RWPE1 (cell line): ENCODE results near the gene EXOC5.

Source experiments
- CTCF ChIA-PET: fragments of 350-600 bp; sonication (Branson Sonifier 250); formaldehyde crosslinking; extraction: SDS; loops from one replicate; lab custom pipeline; 2021; lab: Yijun Ruan, JAX
- POLR2A ChIA-PET: fragments of 400-600 bp; formaldehyde crosslinking; extraction: SDS; loops from one replicate; lab custom pipeline; 2020; ENCODE audit warnings: antibody characterized with exemption; ENCODE audit not compliant: low non-redundant PET; lab: Yijun Ruan, JAX
- DNase-seq: peaks from one replicate; pipeline ENCODE4 v3.0.0; 2012; ENCODE audit warnings: low spot score
- H3K27ac ChIP-seq: fragments of 450-650 bp; 2 replicates; pipeline ENCODE4 v1.5.1; 2017
- TF ChIP-seq, protein P1 (sequence below): fragments of 450-650 bp; conservative IDR thresholded peaks from 2 replicates; pipeline ENCODE4 v1.5.1; 2017; ENCODE audit warnings: low read depth, mild to moderate bottlenecking

Gene EXOC5

DNA sequence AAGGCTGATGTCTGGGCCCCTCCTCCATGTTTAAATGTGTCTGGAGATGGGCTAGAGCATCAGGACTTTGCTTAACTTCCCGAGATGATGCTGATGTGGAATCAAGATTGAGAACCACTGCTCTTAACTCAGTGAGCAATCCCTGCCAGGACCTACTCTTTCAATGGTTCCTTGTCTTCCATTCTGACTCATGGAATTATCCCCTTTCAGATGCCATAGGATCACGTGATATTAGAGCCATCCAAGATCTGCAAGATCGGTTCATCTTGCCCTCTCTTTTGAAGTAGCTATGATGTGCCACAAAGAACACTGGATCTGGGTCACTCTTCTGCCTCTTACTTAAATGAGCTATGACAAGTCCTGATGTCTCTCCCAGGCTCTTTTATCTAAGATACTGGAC is 96.8 kb downstream of the EXOC5 start:
- no peak overlapping the region for H3K27ac ChIP-seq
- DNase-seq: no peak
- POLR2A ChIA-PET: no interaction called here
- CTCF ChIA-PET: interaction anchor here (0.5 to 0.6 kb wide), 2 partner anchors 419 to 638 kb away, joined by 3 read pairs; no protein-coding TSS in a partner anchor
- TF ChIP-seq, protein P1, sequence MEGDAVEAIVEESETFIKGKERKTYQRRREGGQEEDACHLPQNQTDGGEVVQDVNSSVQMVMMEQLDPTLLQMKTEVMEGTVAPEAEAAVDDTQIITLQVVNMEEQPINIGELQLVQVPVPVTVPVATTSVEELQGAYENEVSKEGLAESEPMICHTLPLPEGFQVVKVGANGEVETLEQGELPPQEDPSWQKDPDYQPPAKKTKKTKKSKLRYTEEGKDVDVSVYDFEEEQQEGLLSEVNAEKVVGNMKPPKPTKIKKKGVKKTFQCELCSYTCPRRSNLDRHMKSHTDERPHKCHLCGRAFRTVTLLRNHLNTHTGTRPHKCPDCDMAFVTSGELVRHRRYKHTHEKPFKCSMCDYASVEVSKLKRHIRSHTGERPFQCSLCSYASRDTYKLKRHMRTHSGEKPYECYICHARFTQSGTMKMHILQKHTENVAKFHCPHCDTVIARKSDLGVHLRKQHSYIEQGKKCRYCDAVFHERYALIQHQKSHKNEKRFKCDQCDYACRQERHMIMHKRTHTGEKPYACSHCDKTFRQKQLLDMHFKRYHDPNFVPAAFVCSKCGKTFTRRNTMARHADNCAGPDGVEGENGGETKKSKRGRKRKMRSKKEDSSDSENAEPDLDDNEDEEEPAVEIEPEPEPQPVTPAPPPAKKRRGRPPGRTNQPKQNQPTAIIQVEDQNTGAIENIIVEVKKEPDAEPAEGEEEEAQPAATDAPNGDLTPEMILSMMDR: no peak

DNA sequence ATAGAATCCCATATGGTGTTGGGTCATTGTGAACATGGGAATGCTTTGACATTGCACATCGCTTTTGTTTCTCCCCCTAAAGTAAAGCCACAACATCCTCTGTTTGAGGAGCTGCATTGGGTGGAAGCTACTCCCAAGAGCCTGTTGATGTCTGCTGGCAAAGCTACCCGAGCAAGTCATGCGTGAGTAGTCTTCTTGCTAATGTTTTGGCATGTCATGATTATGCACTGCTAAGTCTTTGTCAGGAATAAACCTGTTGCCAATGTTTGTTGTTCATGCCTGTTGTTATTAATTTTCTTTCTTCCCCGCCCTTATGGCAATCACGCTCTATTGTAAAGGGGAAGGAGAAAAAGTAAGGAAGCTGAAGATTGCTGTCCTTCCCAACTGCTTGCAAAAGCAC is 97.3 kb downstream of the EXOC5 start:
- ChIA-PET POLR2A (no interaction called here), CTCF (interaction anchor here (0.6 kb wide), 1 partner anchor 638 kb away, joined by 3 read pairs; no protein-coding TSS in a partner anchor)
- DNase-seq: no peak
- TF ChIP-seq, protein P1: no peak
- no peak overlapping the region for H3K27ac ChIP-seq

DNA sequence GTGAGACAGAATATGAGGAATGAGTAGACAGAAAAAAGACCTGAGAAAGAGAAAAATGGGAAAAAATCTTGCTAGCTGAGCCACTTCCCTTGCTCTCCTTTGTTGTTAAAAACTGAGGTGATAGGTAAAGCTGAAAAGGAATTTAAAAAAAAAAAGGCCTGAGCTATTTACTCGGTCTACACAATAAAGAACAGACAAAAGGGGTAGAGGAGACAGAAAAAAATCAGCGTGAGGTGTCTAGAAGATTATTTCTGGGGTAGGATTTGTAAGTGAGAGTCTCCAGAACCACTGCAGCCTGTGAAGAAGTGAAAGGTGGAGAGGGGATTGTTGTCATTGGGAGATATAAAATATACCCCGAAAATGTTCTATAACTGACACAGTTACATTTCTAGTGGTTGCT is 98.8 kb downstream of the EXOC5 start:
- no peak for DNase-seq
- TF ChIP-seq, protein P1: no peak
- ChIA-PET POLR2A (no interaction called here), CTCF (no interaction called here)
- H3K27ac ChIP-seq: no peak overlapping the region

DNA sequence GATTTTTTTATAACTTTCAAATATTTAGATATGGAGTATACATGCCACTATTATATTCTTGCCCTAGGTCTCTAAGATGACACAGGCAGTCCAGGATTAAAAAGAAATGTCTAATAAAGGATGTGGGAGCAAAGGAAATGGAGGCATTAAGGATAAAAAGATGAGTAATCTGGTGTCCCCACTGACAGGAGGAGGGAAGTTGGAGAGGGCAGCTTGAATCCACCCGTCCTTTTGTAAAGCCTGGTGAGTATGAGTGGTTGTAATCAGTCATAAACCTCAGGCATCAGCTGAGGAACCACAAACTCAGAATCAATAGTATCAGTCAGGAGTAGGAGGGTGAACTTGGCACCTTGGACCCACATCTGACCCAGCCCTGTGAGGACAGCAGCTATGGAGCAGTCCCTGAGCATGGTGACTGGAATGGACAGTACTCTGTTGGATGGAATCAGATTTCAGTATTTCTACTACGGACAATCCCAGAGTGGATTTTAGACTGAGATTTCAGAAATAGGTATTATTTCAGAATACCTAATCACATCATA is 100.5 kb downstream of the EXOC5 start:
- H3K27ac ChIP-seq: no peak overlapping the region
- TF ChIP-seq, protein P1: no peak
- CTCF ChIA-PET: no interaction called here
- DNase-seq: no peak
- POLR2A ChIA-PET: no interaction called here

DNA sequence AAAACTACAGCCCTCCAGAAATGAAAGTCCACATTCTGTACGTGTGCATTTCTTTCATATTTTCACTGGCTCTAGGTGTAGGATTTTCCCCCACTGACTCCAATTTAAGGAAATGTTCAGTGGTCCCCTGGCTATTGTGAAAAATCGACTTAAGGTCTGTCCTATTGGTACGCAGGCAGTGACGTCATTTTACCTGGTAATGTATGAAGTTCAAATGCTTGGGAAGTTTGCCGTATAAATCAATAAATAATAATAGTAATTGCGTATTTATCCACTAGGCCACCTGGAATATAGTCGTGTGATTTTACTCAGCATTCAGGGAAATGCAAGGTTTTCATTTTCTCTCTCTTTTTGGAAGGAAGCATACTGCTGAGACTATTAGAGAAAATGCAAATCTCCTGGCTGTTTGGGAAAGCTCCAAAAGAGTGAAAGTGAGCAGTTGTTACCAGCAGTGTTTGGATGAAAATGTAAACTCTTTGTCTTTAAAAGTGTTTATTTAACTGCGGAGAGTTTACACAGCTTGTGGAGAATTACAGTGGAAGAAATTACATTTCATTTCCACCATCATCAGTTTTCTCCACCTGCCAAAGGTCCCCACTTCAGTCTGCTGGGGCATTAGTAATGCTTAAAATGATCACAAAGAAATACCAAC is 107.0 kb downstream of the EXOC5 start:
- TF ChIP-seq, protein P1: no peak
- ChIA-PET POLR2A (no interaction called here), CTCF (no interaction called here)
- no peak for DNase-seq
- no peak overlapping the region for H3K27ac ChIP-seq

DNA sequence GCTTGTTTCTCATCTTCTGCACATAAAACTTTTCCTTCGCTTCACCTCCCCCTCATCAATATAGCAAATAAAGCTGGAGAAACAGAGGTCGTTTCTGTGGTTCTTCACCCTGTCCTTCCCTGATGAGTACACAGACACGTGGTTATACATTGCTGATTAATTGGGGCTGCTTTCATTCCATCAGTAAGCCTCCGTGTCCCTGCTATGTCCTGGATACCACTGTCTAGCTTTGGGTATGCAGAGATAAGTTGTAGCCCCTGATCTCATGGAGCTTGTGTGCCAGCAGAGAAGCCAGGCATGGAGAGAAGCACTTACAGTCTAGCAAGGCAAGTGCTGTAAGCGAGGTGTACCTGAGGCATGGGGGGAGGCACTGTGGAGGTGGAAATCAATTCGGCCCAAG is 108.4 kb downstream of the EXOC5 start:
- TF ChIP-seq, protein P1: no peak
- H3K27ac ChIP-seq: no peak overlapping the region
- ChIA-PET CTCF (no interaction called here), POLR2A (no interaction called here)
- no peak for DNase-seq
